Ovary (tissue), 9 donors: ENCODE data around the gene LRRC4. TPM values are rescaled to one million over a fixed set of nuclear protein-coding genes. Genes with fewer than 3 reads are reported as not detected.

Experiments
- DNase-seq, 5 donors: peaks; one replicate each; pipeline ENCODE4 v3.0.0-alpha.2; 2019 to 2020
- H3K27ac ChIP-seq, 2 donors: fragments of 200-600 bp; one replicate each; pipeline versions ENCODE4 v1.5.1 to v1.8.0; 2019 to 2022
- H3K27me3 ChIP-seq: fragments of 200-600 bp; one replicate; pipeline ENCODE4 v1.8.0; 2022
- H3K36me3 ChIP-seq: fragments of 200-600 bp; sonication (generic); one replicate; pipeline ENCODE4 v1.5.1; 2019
- H3K4me1 ChIP-seq: one replicate; pipeline ENCODE4 v1.8.1; 2013; ENCODE audit warnings: mild to moderate bottlenecking, moderate library complexity; ENCODE audit not compliant: insufficient read depth
- H3K4me3 ChIP-seq: fragments of 200-600 bp; sonication (generic); one replicate; pipeline ENCODE4 v1.5.1; 2017
- H3K9me3 ChIP-seq, 2 donors: fragments of 200-600 bp in 1 of 2; sonication (generic) in 1 of 2; one replicate each; pipeline versions ENCODE4 v1.5.1 to v1.8.1; 2013 to 2019; ENCODE audit warnings: mild to moderate bottlenecking in 1 of 2, moderate library complexity in 1 of 2
- CTCF ChIP-seq, 3 donors: fragments of 450-650 bp in 2 of 3; fragments of 200-600 bp in 1 of 3; IDR thresholded peaks; one replicate each; pipeline versions ENCODE4 v1.5.1 to v1.8.0; 2016 to 2022; ENCODE audit warnings: antibody characterized with exemption in 3 of 3, mild to moderate bottlenecking in 1 of 3
- EP300 ChIP-seq: sonication (generic); formaldehyde crosslinking; IDR thresholded peaks from one replicate; pipeline ENCODE4 v1.6.1; 2017; ENCODE audit warnings: antibody characterized with exemption
- POLR2A ChIP-seq: fragments of 450-650 bp; IDR thresholded peaks from one replicate; pipeline ENCODE4 v1.6.1; 2017; ENCODE audit warnings: antibody characterized with exemption, mild to moderate bottlenecking, moderate library complexity
- WGBS, 3 donors: extraction: QIAGEN DNeasy Blood & Tissue Kit in 1 of 3; methylation state at CpG; one replicate each; pipeline versions ENCODE4 v1.1.5 to v1.1.7; 2013 to 2017; 5-methylcytosine and 5-hydroxymethylcytosine counted together
- intact Hi-C, 4 donors: fragments of 100-400 bp; cut with DNase I; formaldehyde crosslinking; loops; one replicate each; pipeline versions ENCODE4 v1.11.0 to v1.15.1; 2022 to 2023
- polyA plus RNA-seq, 2 donors: library from polyadenylated mRNA; stranded (reverse); fragments of 200-250 nt in 1 of 2; fragments of 350-450 nt in 1 of 2; fragmentation: Illumina TruSeq in 1 of 2; extraction: RNeasy Lipid Tissue Mini Kit (QIAGEN cat#74804) in 1 of 2; gene quantifications; one replicate each; pipeline ENCODE4 v1.2.3, GENCODE V29; 2013 to 2014
- total RNA-seq, 7 donors: library from RNA; depleted of rRNA in 2 of 7; stranded (reverse); fragments of >200 nt in 2 of 7; fragmentation: NEBNext Ultra II Directional in 3 of 7; extraction: Animal tissue kit (Norgen Biotek cat#: 25700) in 3 of 7; gene quantifications; one replicate each; pipeline versions ENCODE4 v1.1.0 to v1.2.4, GENCODE V29; 2016 to 2023
- donor health status: DM: no; HTN: no; CAD: no; lungs with moderate emphysema.
- donor health status: DM: no; HTN: no; CAD: no.
- donor health status: Bipolar disorder and iron deficiency.
- donor health status: DM: yes; HTN: yes; CAD: no.
- donor health status: DM: no; HTN: no; CAD: no.
- donor health status: DM: yes; HTN: yes; CAD: no.

LRRC4 gene
- total and polyA plus RNA-seq, 9 donors = 0.72 to 16.7 (median 4.6) TPM

- no peaks in the 10 kb centered on the region for H3K4me1 ChIP-seq
- no peak overlapping the region for H3K4me3 ChIP-seq
- H3K27ac ChIP-seq = no peak overlapping the region
- intact Hi-C loops = no loop called here
- H3K9me3 ChIP-seq = no peaks in the 10 kb centered on the region
- DNase-seq = no peak
- 84 to 92% (median 88%) methylated on average over 4 of the region's 4 CpGs for WGBS, 3 donors
- no peaks in the 10 kb centered on the region for H3K36me3 ChIP-seq
- no peak for TF ChIP-seq POLR2A
- TF ChIP-seq CTCF (IDR thresholded peaks at IDR 0.05) = no peak
- no peak for TF ChIP-seq EP300
- H3K27me3 ChIP-seq = no peaks in the 10 kb centered on the region
Measured at GRCh38 chr7:127978421-127978820, 52.8 kb downstream of the LRRC4 start.

Other genes with a start within 250 kb of the LRRC4 start
- gene LEP, start 209.8 kb upstream of the LRRC4 start, total RNA-seq = under 1 TPM in 3 of 7 donors, not detected in 4; 0.12 to 0.23 (median 0.15) TPM
- gene LEP, start 209.8 kb upstream of the LRRC4 start, polyA plus RNA-seq = under 1 TPM; 0.01 to 0.87 TPM